HFF-Myc (cell line): ENCODE measurements around the gene TRABD2B.

Source experiments
- DNase-seq: peaks from one replicate; pipeline ENCODE4 v3.0.0-alpha.2; 2011; ENCODE audit warnings: low read depth; ENCODE audit errors: extremely low read depth
- H3K4me3 ChIP-seq: replicated peaks from 2 replicates; pipeline ENCODE4 v1.5.1; 2011; ENCODE audit warnings: low read depth, mild to moderate bottlenecking, control low read depth, low read length
- CTCF ChIP-seq: IDR thresholded peaks from 2 replicates; pipeline ENCODE4 v1.5.1; 2012; ENCODE audit warnings: mild to moderate bottlenecking, low read depth, low read length, control low read depth; ENCODE audit errors: missing control alignments

TRABD2B gene

GRCh38 chr1:47838562-47839432 is 158.4 kb downstream of the TRABD2B start:
- H3K4me3 ChIP-seq, result no peak overlapping the region
- TF ChIP-seq CTCF, result no peak
- no peak for DNase-seq

- H3K4me3 ChIP-seq, result no peak overlapping the region
- no peak for DNase-seq
- no peak for TF ChIP-seq CTCF
Observed at GRCh38 chr1:47837866-47838561, 159.2 kb downstream of the TRABD2B start.

- no peak for TF ChIP-seq CTCF
- no peak for DNase-seq
- no peak overlapping the region for H3K4me3 ChIP-seq
Observed at GRCh38 chr1:47837056-47837830, 159.9 kb downstream of the TRABD2B start.

- no peak for DNase-seq
- no peak for TF ChIP-seq CTCF
- no peak overlapping the region for H3K4me3 ChIP-seq
Observed at GRCh38 chr1:47835409-47835808, 161.8 kb downstream of the TRABD2B start.

- no peak for TF ChIP-seq CTCF
- H3K4me3 ChIP-seq, result no peak overlapping the region
- DNase-seq, result no peak
Observed at GRCh38 chr1:47834326-47834725, 162.9 kb downstream of the TRABD2B start.

GRCh38 chr1:47830641-47831333 is 166.4 kb downstream of the TRABD2B start:
- DNase-seq, result no peak
- TF ChIP-seq CTCF, result no peak
- no peak overlapping the region for H3K4me3 ChIP-seq
